GM23338 (cell line): Measurements from ENCODE around the gene MET. TPM values are rescaled to one million over a fixed set of nuclear protein-coding genes. Genes with fewer than 3 reads are reported as not detected.

Source experiments
- EZH2 ChIP-seq: fragments of 200-600 bp; sonication (generic); IDR thresholded peaks from one replicate; pipeline ENCODE4 v1.8.0; 2017; ENCODE audit warnings: antibody characterized with exemption, mild to moderate bottlenecking, low read depth; ENCODE audit not compliant: unreplicated experiment
- EZH2phosphoT487 ChIP-seq: fragments of 200-600 bp; sonication (generic); IDR thresholded peaks from one replicate; pipeline ENCODE4 v1.8.1; 2018; ENCODE audit warnings: antibody characterized with exemption; ENCODE audit not compliant: unreplicated experiment
- POLR2AphosphoS5 ChIP-seq: IDR thresholded peaks from 2 replicates; pipeline ENCODE4 v1.6.1; 2016; ENCODE audit warnings: antibody characterized with exemption, low read depth
- REST ChIP-seq: IDR thresholded peaks from one replicate; pipeline ENCODE4 v1.6.1; 2018; ENCODE audit warnings: antibody characterized with exemption; ENCODE audit not compliant: unreplicated experiment
- ZNF462 ChIP-seq: fragments of 250-450 bp; sonication (Bioruptor Pico); IDR thresholded peaks from 2 replicates; pipeline ENCODE4 v1.5.0; 2020; ENCODE audit warnings: mild to moderate bottlenecking, moderate library complexity
- polyA plus RNA-seq: library from polyadenylated mRNA; unstranded; fragments of >200 nt; fragmentation: Nextera tagmentation; extraction: Ambion mirVana; gene quantifications from 2 replicates; pipeline ENCODE4 v1.2.1, GENCODE V29; 2016
- total RNA-seq: library from RNA; depleted of rRNA; stranded (reverse); fragments of >200 nt; shearing (Covaris generic); gene quantifications from 2 replicates; pipeline ENCODE4 v1.2.3, GENCODE V29; 2014
- TF ChIP-seq, protein P1 (sequence below), 2 experiments: fragments of 200-600 bp in 1 of 2; sonication (generic) in 1 of 2; conservative IDR thresholded peaks; 2 replicates each; pipeline versions ENCODE4 v1.5.1 to v1.6.1; 2016 to 2017; ENCODE audit warnings: antibody characterized with exemption in 2 of 2, low read depth in 2 of 2, mild to moderate bottlenecking in 2 of 2, moderate library complexity in 1 of 2
- TF ChIP-seq, protein P2 (sequence below): IDR thresholded peaks from 2 replicates; pipeline ENCODE4 v1.6.1; 2016; ENCODE audit warnings: antibody characterized with exemption

Gene MET
- total and polyA plus RNA-seq, 2 experiments from 2014 or later, result 4.8 to 23.1 TPM

GRCh38 chr7:116801092-116801710 is 129.2 kb downstream of the MET start (continued):
- TF ChIP-seq ZNF462 (CRISPR knock-in tag) (no peak), EZH2 (no peak), EZH2phosphoT487 (no peak), POLR2AphosphoS5 (no peak), REST (no peak)
- TF ChIP-seq, protein P1, sequence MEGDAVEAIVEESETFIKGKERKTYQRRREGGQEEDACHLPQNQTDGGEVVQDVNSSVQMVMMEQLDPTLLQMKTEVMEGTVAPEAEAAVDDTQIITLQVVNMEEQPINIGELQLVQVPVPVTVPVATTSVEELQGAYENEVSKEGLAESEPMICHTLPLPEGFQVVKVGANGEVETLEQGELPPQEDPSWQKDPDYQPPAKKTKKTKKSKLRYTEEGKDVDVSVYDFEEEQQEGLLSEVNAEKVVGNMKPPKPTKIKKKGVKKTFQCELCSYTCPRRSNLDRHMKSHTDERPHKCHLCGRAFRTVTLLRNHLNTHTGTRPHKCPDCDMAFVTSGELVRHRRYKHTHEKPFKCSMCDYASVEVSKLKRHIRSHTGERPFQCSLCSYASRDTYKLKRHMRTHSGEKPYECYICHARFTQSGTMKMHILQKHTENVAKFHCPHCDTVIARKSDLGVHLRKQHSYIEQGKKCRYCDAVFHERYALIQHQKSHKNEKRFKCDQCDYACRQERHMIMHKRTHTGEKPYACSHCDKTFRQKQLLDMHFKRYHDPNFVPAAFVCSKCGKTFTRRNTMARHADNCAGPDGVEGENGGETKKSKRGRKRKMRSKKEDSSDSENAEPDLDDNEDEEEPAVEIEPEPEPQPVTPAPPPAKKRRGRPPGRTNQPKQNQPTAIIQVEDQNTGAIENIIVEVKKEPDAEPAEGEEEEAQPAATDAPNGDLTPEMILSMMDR (conservative IDR thresholded peaks at IDR 0.05; ENCODE audit: low read depth in 2 of 2), result no peak
- TF ChIP-seq, protein P2, sequence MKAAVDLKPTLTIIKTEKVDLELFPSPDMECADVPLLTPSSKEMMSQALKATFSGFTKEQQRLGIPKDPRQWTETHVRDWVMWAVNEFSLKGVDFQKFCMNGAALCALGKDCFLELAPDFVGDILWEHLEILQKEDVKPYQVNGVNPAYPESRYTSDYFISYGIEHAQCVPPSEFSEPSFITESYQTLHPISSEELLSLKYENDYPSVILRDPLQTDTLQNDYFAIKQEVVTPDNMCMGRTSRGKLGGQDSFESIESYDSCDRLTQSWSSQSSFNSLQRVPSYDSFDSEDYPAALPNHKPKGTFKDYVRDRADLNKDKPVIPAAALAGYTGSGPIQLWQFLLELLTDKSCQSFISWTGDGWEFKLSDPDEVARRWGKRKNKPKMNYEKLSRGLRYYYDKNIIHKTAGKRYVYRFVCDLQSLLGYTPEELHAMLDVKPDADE, result no peak
